Type B pancreatic cell (in vitro differentiated cells): ENCODE measurements around the gene DDX41. TPM values are rescaled to one million over a fixed set of nuclear protein-coding genes. Genes with fewer than 3 reads are reported as not detected.

ENCODE experiments used
- DNase-seq: peaks from one replicate; pipeline ENCODE4 v3.0.0; 2021; ENCODE audit warnings: mixed read lengths; ENCODE audit not compliant: unreplicated experiment; ENCODE audit errors: extremely low spot score
- H3K27ac Mint-ChIP-seq: 2 replicates; pipeline ENCODE4 v1.8.0; 2021; ENCODE audit warnings: mild to moderate bottlenecking, mixed read lengths
- H3K27me3 Mint-ChIP-seq: 2 replicates; pipeline ENCODE4 v1.8.0; 2021; ENCODE audit warnings: mixed read lengths
- H3K36me3 Mint-ChIP-seq: 2 replicates; pipeline ENCODE4 v1.8.0; 2021; ENCODE audit warnings: mixed read lengths
- H3K4me1 Mint-ChIP-seq: one replicate; pipeline ENCODE4 v1.8.0; 2021; ENCODE audit warnings: mixed read lengths; ENCODE audit not compliant: unreplicated experiment
- H3K4me3 Mint-ChIP-seq: 2 replicates; pipeline ENCODE4 v1.8.0; 2021; ENCODE audit warnings: mild to moderate bottlenecking, mixed read lengths
- H3K9me3 Mint-ChIP-seq: 2 replicates; pipeline ENCODE4 v1.8.0; 2021; ENCODE audit warnings: mixed read lengths
- total RNA-seq: library from RNA; stranded (reverse); gene quantifications from 2 replicates; pipeline ENCODE4 v1.2.1, GENCODE V29; 2021; ENCODE audit warnings: low replicate concordance
- TF ChIP-seq, protein P1 (sequence below): fragments of 200-600 bp; sonication (generic); conservative IDR thresholded peaks from 2 replicates; pipeline ENCODE4 v1.5.0; 2021; ENCODE audit warnings: antibody characterized with exemption, mild to moderate bottlenecking

The DDX41 gene
- total RNA-seq, 1 donor from 2014 or later = 99.7 TPM

DNA sequence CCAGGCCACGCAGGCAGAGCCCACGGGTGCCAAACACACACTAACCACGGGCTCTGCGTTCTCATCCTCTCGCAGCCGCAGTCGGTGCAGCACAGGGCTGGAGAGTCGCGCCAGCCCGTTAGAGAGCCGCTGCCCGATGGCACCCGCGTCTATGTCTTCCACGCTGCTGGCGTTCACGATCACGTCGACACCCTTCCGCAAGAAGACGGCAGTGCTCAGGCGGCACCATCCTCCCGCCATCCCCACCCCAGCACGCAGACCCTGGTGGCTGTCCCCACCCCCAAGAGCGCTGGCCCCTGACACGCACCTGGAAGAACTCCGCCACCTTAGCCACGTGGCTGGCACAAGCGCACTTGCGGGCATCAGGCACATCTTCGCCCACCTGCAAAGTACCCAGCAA lies 49.3 kb downstream of the DDX41 start:
- Mint-ChIP-seq H3K36me3 (peaks cover 37% of the 10 kb centered on the region), H3K4me1 (peaks cover 16% of the 10 kb centered on the region), H3K27me3 (no peaks in the 10 kb centered on the region), H3K9me3 (no peaks in the 10 kb centered on the region), H3K27ac (no peak overlapping the region), H3K4me3 (no peak overlapping the region)
- TF ChIP-seq, protein P1, sequence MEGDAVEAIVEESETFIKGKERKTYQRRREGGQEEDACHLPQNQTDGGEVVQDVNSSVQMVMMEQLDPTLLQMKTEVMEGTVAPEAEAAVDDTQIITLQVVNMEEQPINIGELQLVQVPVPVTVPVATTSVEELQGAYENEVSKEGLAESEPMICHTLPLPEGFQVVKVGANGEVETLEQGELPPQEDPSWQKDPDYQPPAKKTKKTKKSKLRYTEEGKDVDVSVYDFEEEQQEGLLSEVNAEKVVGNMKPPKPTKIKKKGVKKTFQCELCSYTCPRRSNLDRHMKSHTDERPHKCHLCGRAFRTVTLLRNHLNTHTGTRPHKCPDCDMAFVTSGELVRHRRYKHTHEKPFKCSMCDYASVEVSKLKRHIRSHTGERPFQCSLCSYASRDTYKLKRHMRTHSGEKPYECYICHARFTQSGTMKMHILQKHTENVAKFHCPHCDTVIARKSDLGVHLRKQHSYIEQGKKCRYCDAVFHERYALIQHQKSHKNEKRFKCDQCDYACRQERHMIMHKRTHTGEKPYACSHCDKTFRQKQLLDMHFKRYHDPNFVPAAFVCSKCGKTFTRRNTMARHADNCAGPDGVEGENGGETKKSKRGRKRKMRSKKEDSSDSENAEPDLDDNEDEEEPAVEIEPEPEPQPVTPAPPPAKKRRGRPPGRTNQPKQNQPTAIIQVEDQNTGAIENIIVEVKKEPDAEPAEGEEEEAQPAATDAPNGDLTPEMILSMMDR = no peak
- no peak for DNase-seq

DNA sequence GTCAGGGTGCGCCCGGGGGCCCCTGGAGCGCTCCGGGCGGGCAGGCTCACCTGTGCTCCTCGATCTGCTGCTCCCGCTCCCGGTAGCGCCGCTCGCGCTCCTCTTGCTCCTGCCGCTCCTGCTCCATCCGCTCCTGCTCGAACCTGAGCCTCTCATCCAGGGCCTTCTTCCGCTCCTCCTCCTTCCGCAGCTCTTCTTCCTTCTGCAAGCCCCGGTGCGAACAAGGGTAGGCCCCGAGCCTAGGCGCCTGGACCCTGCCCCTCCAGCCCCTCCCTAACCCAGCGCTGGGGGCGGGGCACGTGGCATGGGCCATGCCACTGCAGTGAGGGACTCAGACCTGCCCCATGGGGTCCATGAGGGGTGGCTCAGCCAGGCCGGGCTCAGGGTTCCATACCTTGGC lies 49.9 kb downstream of the DDX41 start:
- H3K36me3 Mint-ChIP-seq = peaks cover 37% of the 10 kb centered on the region
- DNase-seq = no peak
- H3K9me3 Mint-ChIP-seq = no peaks in the 10 kb centered on the region
- no peak overlapping the region for H3K4me3 Mint-ChIP-seq
- TF ChIP-seq, protein P1 = no peak
- H3K27me3 Mint-ChIP-seq = no peaks in the 10 kb centered on the region
- H3K27ac Mint-ChIP-seq = no peak overlapping the region
- peaks cover 16% of the 10 kb centered on the region for H3K4me1 Mint-ChIP-seq

DNA sequence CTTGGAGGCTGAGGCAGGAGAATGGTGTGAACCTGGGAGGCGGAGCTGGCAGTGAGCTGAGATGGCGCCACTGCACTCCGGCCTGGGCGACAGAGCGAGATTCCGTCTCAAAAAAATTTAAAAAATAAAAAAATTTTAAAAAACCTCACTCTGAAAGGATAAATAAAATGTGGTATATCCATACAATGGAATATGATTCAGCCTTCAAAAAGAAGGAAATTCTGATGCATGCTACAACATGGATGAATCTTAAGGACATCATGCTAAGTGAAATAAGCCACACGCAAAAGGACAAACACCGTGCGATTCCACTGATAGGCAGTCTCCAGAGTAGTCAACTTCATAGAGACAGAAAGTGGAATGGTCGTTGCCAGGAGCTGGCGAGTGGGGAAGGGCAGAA lies 51.7 kb downstream of the DDX41 start:
- H3K4me3 Mint-ChIP-seq = peak overlapping the region; percentile 39
- H3K27ac Mint-ChIP-seq = no peak overlapping the region
- DNase-seq = no peak
- H3K36me3 Mint-ChIP-seq = peaks cover 43% of the 10 kb centered on the region
- no peaks in the 10 kb centered on the region for H3K9me3 Mint-ChIP-seq
- H3K27me3 Mint-ChIP-seq = no peaks in the 10 kb centered on the region
- peaks cover 15% of the 10 kb centered on the region for H3K4me1 Mint-ChIP-seq
- TF ChIP-seq, protein P1 = no peak

DNA sequence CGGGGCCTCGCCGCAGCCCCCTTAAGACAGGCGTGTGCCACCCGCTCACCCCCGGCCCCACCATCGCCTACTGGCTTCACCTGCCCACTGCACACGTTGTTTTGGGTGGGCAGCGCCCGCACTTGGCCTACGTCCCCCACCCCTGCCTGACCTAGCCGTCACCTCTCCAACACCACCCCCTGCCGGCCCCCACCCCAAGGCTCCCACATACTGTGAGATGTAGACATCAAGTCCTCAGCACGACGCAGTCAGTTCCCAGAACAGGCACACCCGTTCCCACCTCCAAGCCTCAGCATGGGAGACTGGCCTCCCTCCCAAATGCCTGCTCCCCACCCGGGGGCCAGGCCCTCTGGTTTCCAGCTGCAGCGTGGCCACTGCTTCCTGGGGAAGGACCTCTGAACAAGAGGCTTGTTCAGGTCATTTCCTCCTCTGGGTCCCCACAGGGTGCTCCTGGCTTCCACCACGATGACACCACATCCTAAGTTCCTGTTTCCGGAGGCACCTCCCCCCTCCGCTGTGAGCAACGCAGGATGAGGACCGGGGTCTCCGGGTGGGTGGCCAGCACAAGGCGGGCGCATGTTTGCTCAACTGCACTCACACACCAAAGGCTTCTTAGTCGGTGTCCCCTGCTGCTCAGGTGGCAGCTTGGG lies 54.6 kb downstream of the DDX41 start:
- Mint-ChIP-seq H3K27ac (no peak overlapping the region), H3K27me3 (no peaks in the 10 kb centered on the region), H3K9me3 (no peaks in the 10 kb centered on the region), H3K36me3 (peaks cover 34% of the 10 kb centered on the region), H3K4me1 (peaks cover 10% of the 10 kb centered on the region), H3K4me3 (no peak overlapping the region)
- DNase-seq = no peak
- TF ChIP-seq, protein P1 = no peak

Other genes starting within 250 kb of the DDX41 start
- gene RAB24, start 213.2 kb downstream of the DDX41 start, total RNA-seq = 42.6 and 46.2 TPM in 2 replicates
- 126 and 163 TPM in 2 replicates for gene PRELID1, start 213.2 kb downstream of the DDX41 start, total RNA-seq
- 10.2 and 29.5 TPM in 2 replicates for gene MXD3, start 205.1 kb downstream of the DDX41 start, total RNA-seq
- 102 and 129 TPM in 2 replicates for gene LMAN2, start 165.3 kb downstream of the DDX41 start, total RNA-seq
- gene RGS14, start 159.0 kb downstream of the DDX41 start, total RNA-seq = 8.9 and 16.6 TPM in 2 replicates
- gene SLC34A1, start 132.5 kb downstream of the DDX41 start, total RNA-seq = 0.12 and 0.22 TPM in 2 replicates
- gene PFN3, start 116.3 kb downstream of the DDX41 start, total RNA-seq = not detected in 2 replicates
- 3.2 and 5.7 TPM in 2 replicates for gene F12, start 107.4 kb downstream of the DDX41 start, total RNA-seq
- 46.1 and 47.3 TPM in 2 replicates for gene GRK6, start 90.3 kb downstream of the DDX41 start, total RNA-seq
- 5.9 and 8.8 TPM in 2 replicates for gene PRR7, start 70.1 kb downstream of the DDX41 start, total RNA-seq
- 200 and 269 TPM in 2 replicates for gene DBN1, start 43.3 kb downstream of the DDX41 start, total RNA-seq
- 66.5 and 187 TPM in 2 replicates for gene PDLIM7, start 19.4 kb downstream of the DDX41 start, total RNA-seq
- 6.2 and 6.9 TPM in 2 replicates for gene DOK3, start 7.1 kb downstream of the DDX41 start, total RNA-seq
- gene FAM193B, start 37.6 kb upstream of the DDX41 start, total RNA-seq = 83.1 and 103 TPM in 2 replicates
- gene TMED9, start 75.2 kb upstream of the DDX41 start, total RNA-seq = 161 and 225 TPM in 2 replicates
- 30.9 and 31.0 TPM in 2 replicates for gene B4GALT7, start 83.2 kb upstream of the DDX41 start, total RNA-seq